ENCODE data around the gene NSD1. TPM values are rescaled to one million over a fixed set of nuclear protein-coding genes. Genes with fewer than 3 reads are reported as not detected.

NSD1 gene
- total and polyA plus RNA-seq, 9 of the 15 experiments (the other 6 are each of a cell fraction or from before 2014, with no cell fraction given) = 3.8 to 51.0 (median 24.7) TPM

DNA sequence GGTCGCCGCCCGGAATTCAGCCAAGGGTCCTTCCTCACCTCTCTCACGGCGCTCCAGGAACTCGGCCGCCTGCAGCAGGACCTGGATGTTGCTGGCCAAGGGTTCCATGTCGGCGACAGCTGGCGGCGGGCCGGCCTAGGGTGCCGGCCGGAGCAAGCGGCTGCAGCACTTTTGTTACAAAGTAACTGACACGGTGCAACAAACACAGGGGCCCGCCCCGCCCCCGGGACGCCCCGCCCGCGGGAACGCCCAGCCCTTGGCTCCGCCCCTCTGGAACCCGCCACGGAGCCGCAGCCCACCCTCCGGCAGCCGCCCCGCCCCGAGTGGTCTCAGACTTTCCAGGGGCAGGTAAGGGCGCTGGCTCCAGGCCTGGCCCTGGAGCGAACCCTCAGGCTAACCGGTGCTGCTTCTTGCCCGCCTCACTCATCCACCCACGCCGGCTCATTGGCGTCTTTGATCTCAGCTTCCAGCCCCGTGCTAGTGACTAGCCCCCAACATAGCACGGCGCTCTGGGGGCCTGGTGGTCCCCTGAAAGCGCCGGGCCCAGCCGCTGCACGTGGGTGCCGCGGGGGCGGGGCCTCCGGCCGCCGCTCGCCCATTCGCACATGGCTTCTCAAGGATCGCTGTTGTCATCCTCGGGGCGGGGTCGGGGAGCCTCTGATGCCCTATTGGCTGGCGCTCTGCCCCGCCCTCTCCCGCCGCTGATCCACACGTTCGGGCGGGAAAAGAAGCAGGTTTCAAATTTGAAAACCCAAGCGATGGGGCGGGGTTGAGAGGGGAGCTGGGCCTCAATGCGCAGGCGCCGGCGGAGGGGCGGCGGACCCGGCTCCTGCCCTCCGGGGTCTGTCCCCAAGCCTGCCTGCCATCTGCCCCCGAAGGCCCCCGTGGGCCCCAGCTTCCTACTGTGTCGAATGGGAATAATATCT is 178.4 kb downstream of the NSD1 start, which contains the start of gene MXD3 (continued):
- no peak for TF ChIP-seq ZFP30 (CRISPR knock-in tag; IDR thresholded peaks at IDR 0.05; ENCODE audit: borderline replicate concordance)
- TF ChIP-seq L3MBTL2 (IDR thresholded peaks at IDR 0.05) = peak; percentile 94
- TF ChIP-seq, protein P1, sequence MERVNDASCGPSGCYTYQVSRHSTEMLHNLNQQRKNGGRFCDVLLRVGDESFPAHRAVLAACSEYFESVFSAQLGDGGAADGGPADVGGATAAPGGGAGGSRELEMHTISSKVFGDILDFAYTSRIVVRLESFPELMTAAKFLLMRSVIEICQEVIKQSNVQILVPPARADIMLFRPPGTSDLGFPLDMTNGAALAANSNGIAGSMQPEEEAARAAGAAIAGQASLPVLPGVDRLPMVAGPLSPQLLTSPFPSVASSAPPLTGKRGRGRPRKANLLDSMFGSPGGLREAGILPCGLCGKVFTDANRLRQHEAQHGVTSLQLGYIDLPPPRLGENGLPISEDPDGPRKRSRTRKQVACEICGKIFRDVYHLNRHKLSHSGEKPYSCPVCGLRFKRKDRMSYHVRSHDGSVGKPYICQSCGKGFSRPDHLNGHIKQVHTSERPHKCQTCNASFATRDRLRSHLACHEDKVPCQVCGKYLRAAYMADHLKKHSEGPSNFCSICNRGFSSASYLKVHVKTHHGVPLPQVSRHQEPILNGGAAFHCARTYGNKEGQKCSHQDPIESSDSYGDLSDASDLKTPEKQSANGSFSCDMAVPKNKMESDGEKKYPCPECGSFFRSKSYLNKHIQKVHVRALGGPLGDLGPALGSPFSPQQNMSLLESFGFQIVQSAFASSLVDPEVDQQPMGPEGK (CRISPR knock-in tag; IDR thresholded peaks at IDR 0.05; ENCODE audit: borderline replicate concordance) = no peak
- TF ChIP-seq RBM17 (IDR thresholded peaks at IDR 0.05; ENCODE audit: borderline replicate concordance, low read depth, low read length) = no peak
- no peak for TF ChIP-seq CBFB (CRISPR knock-in tag; IDR thresholded peaks at IDR 0.05)
- no peak for TF ChIP-seq CCAR2 (IDR thresholded peaks at IDR 0.05; ENCODE audit: low read depth, low read length)
- TF ChIP-seq, protein P2, sequence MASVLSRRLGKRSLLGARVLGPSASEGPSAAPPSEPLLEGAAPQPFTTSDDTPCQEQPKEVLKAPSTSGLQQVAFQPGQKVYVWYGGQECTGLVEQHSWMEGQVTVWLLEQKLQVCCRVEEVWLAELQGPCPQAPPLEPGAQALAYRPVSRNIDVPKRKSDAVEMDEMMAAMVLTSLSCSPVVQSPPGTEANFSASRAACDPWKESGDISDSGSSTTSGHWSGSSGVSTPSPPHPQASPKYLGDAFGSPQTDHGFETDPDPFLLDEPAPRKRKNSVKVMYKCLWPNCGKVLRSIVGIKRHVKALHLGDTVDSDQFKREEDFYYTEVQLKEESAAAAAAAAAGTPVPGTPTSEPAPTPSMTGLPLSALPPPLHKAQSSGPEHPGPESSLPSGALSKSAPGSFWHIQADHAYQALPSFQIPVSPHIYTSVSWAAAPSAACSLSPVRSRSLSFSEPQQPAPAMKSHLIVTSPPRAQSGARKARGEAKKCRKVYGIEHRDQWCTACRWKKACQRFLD (CRISPR knock-in tag; IDR thresholded peaks at IDR 0.05) = no peak
- TF ChIP-seq NELFE (IDR thresholded peaks at IDR 0.05; ENCODE audit: insufficient read depth, insufficient read length) = no peak
- TF ChIP-seq, protein P3, sequence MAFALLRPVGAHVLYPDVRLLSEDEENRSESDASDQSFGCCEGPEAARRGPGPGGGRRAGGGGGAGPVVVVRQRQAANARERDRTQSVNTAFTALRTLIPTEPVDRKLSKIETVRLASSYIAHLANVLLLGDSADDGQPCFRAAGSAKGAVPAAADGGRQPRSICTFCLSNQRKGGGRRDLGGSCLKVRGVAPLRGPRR (CRISPR knock-in tag; IDR thresholded peaks at IDR 0.05) = no peak
- no peak for TF ChIP-seq ARHGAP35 (IDR thresholded peaks at IDR 0.05; ENCODE audit: partially characterized antibody)
- TF ChIP-seq, protein P4, sequence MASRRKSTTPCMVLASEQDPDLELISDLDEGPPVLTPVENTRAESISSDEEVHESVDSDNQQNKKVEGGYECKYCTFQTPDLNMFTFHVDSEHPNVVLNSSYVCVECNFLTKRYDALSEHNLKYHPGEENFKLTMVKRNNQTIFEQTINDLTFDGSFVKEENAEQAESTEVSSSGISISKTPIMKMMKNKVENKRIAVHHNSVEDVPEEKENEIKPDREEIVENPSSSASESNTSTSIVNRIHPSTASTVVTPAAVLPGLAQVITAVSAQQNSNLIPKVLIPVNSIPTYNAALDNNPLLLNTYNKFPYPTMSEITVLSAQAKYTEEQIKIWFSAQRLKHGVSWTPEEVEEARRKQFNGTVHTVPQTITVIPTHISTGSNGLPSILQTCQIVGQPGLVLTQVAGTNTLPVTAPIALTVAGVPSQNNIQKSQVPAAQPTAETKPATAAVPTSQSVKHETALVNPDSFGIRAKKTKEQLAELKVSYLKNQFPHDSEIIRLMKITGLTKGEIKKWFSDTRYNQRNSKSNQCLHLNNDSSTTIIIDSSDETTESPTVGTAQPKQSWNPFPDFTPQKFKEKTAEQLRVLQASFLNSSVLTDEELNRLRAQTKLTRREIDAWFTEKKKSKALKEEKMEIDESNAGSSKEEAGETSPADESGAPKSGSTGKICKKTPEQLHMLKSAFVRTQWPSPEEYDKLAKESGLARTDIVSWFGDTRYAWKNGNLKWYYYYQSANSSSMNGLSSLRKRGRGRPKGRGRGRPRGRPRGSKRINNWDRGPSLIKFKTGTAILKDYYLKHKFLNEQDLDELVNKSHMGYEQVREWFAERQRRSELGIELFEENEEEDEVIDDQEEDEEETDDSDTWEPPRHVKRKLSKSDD (conservative IDR thresholded peaks at IDR 0.05; ENCODE audit: low read length) = no peak
- TF ChIP-seq, protein P5, sequence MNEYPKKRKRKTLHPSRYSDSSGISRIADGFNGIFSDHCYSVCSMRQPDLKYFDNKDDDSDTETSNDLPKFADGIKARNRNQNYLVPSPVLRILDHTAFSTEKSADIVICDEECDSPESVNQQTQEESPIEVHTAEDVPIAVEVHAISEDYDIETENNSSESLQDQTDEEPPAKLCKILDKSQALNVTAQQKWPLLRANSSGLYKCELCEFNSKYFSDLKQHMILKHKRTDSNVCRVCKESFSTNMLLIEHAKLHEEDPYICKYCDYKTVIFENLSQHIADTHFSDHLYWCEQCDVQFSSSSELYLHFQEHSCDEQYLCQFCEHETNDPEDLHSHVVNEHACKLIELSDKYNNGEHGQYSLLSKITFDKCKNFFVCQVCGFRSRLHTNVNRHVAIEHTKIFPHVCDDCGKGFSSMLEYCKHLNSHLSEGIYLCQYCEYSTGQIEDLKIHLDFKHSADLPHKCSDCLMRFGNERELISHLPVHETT (CRISPR knock-in tag; conservative IDR thresholded peaks at IDR 0.05 in 1 of 2, IDR thresholded peaks at IDR 0.05 in 1 of 2) = no peak
- no peak for TF ChIP-seq KLF10 (CRISPR knock-in tag; IDR thresholded peaks at IDR 0.05)

Data from K562 (cell line).